B cell (primary cell): ENCODE results near the gene CDC5L. TPM values are rescaled to one million over a fixed set of nuclear protein-coding genes. Genes with fewer than 3 reads are reported as not detected.

Experiments used
- ATAC-seq: fragments of 200-7000 bp; cut with Tn5 transposase; one replicate; pipeline ENCODE4 v1.10.0; 2021; ENCODE audit warnings: low read depth, mild to moderate bottlenecking, moderate number of reproducible peaks, moderate library complexity
- CTCF ChIA-PET: fragments of 350-600 bp; sonication (Branson Sonifier 250); formaldehyde crosslinking; loops from one replicate; lab custom pipeline; 2021; ENCODE audit warnings: antibody characterized with exemption, inconsistent platforms; lab: Charles Lee
- POLR2A ChIA-PET: fragments of 350-600 bp; sonication (Branson Sonifier 250); formaldehyde crosslinking; loops from one replicate; lab custom pipeline; 2021; ENCODE audit warnings: antibody characterized with exemption; lab: Charles Lee
- DNase-seq: peaks from one replicate; pipeline ENCODE4 v3.0.0; 2013
- H2AFZ ChIP-seq: 2 replicates; pipeline ENCODE4 v1.6.1; 2012; ENCODE audit warnings: mild to moderate bottlenecking, low read depth, low read length; ENCODE audit not compliant: insufficient read depth, poor library complexity, severe bottlenecking
- H3K27ac ChIP-seq, 2 donors: 1 replicate in 1 of 2; 2 replicates in 1 of 2; pipeline ENCODE4 v1.5.1; 2012 to 2013; ENCODE audit warnings: low read length in 2 of 2, mild to moderate bottlenecking in 2 of 2, moderate library complexity in 1 of 2
- H3K27me3 ChIP-seq, 4 experiments: fragments of 200-600 bp in 1 of 4; sonication (generic) in 1 of 4; replicated peaks in 1 of 4; 1 replicate in 2 of 4; 2 replicates in 2 of 4; pipeline versions ENCODE4 v1.6.1 to v1.7.0; 2013 to 2016; ENCODE audit warnings: low read length in 3 of 4, mild to moderate bottlenecking in 2 of 4, mixed read lengths in 1 of 4, moderate library complexity in 1 of 4; ENCODE audit not compliant: insufficient read depth in 4 of 4, control insufficient read depth in 3 of 4; ENCODE audit errors: control extremely low read depth in 1 of 4
- H3K36me3 ChIP-seq, 2 experiments: replicated peaks in 1 of 2; 1 replicate in 1 of 2; 2 replicates in 1 of 2; pipeline versions ENCODE4 v1.6.1 to v1.7.1; 2013; ENCODE audit warnings: low read length in 1 of 2; ENCODE audit not compliant: insufficient read depth in 2 of 2, control insufficient read depth in 1 of 2; ENCODE audit errors: control extremely low read depth in 1 of 2, extremely low read depth in 1 of 2
- H3K4me1 ChIP-seq, 2 donors: fragments of 200-600 bp in 1 of 2; sonication (generic) in 1 of 2; 1 replicate in 1 of 2; 2 replicates in 1 of 2; pipeline versions ENCODE4 v1.5.1 to v1.6.1; 2013 to 2017; ENCODE audit warnings: low read length in 2 of 2; ENCODE audit not compliant: control insufficient read depth in 2 of 2, insufficient read depth in 2 of 2
- H3K4me2 ChIP-seq: replicated peaks from 2 replicates; pipeline ENCODE3; 2012; ENCODE audit warnings: mild to moderate bottlenecking, low read depth, low read length; ENCODE audit not compliant: poor library complexity, severe bottlenecking
- H3K4me3 ChIP-seq, 5 experiments: fragments of 200-600 bp in 1 of 5; sonication (generic) in 1 of 5; 1 replicate in 3 of 5; 2 replicates in 2 of 5; pipeline versions ENCODE4 v1.5.1 to v1.7.0; 2011 to 2016; ENCODE audit warnings: low read length in 4 of 5, mild to moderate bottlenecking in 4 of 5, low read depth in 2 of 5, control low read depth in 1 of 5, moderate library complexity in 1 of 5; ENCODE audit not compliant: insufficient read depth in 1 of 5; ENCODE audit errors: control extremely low read depth in 1 of 5, extremely low read depth in 1 of 5
- H3K79me2 ChIP-seq: fragments of 200-600 bp; sonication (generic); one replicate; pipeline ENCODE4 v1.6.0; 2016; ENCODE audit warnings: low read length; ENCODE audit not compliant: control insufficient read depth, insufficient read depth
- H3K9ac ChIP-seq: fragments of 200-600 bp; sonication (generic); 2 replicates; pipeline ENCODE4 v1.6.1; 2017; ENCODE audit warnings: mild to moderate bottlenecking, low read length, moderate library complexity
- H3K9me3 ChIP-seq, 3 donors: one replicate each; pipeline versions ENCODE4 v1.6.1 to v1.7.1; 2013; ENCODE audit warnings: low read length in 2 of 3; ENCODE audit not compliant: control insufficient read depth in 2 of 3, insufficient read depth in 1 of 3; ENCODE audit errors: control extremely low read depth in 1 of 3
- H4K20me1 ChIP-seq: 2 replicates; pipeline ENCODE4 v1.6.0; 2012; ENCODE audit warnings: mild to moderate bottlenecking, low read length; ENCODE audit not compliant: insufficient read depth, control insufficient read depth, poor library complexity, severe bottlenecking
- H3K27ac Mint-ChIP-seq: one replicate; pipeline ENCODE4 v1.8.0; 2021; ENCODE audit warnings: mixed read lengths
- H3K27me3 Mint-ChIP-seq: one replicate; pipeline ENCODE4 v1.8.0; 2021; ENCODE audit warnings: mixed read lengths
- H3K4me1 Mint-ChIP-seq: one replicate; pipeline ENCODE4 v1.8.0; 2021; ENCODE audit warnings: mixed read lengths
- H3K4me3 Mint-ChIP-seq: one replicate; pipeline ENCODE4 v1.8.0; 2021; ENCODE audit warnings: mixed read lengths
- H3K9me3 Mint-ChIP-seq: one replicate; pipeline ENCODE4 v1.8.0; 2022; ENCODE audit warnings: mixed read lengths; ENCODE audit not compliant: insufficient read depth
- CTCF ChIP-seq: fragments of 200-600 bp; IDR thresholded peaks from one replicate; pipeline ENCODE4 v1.8.0; 2022; ENCODE audit warnings: antibody characterized with exemption, mild to moderate bottlenecking
- EZH2 ChIP-seq: IDR thresholded peaks from 2 replicates; pipeline ENCODE4 v1.6.1; 2012; ENCODE audit warnings: borderline replicate concordance, low read depth, mild to moderate bottlenecking, moderate library complexity, low read length; ENCODE audit not compliant: insufficient read depth, poor library complexity, severe bottlenecking
- WGBS: methylation state at CpG from one replicate; pipeline ENCODE4 v1.1.5; 2013; ENCODE audit warnings: missing lambda C conversion rate; ENCODE audit not compliant: insufficient coverage; 5-methylcytosine and 5-hydroxymethylcytosine counted together
- intact Hi-C: fragments of 100-400 bp; cut with micrococcal nuclease; formaldehyde crosslinking; loops from one replicate; pipeline ENCODE4 v1.10.0; 2022
- polyA plus RNA-seq: library from polyadenylated mRNA; depleted of rRNA; stranded (reverse); fragments of >200 nt; gene quantifications from 2 replicates; pipeline ENCODE4 v1.2.3, GENCODE V29; 2012
- total RNA-seq, 2 donors: library from RNA; stranded (reverse); fragments of 120-200 nt in 1 of 2; gene quantifications; 1 replicate in 1 of 2; 2 replicates in 1 of 2; pipeline versions ENCODE4 v1.2.3 to v1.2.4, GENCODE V29; 2013 to 2022

CDC5L gene
- total and polyA plus RNA-seq, 2 donors (not counting 1 experiment from before 2014, with no cell fraction given), result 4.1 to 22.2 TPM

DNA sequence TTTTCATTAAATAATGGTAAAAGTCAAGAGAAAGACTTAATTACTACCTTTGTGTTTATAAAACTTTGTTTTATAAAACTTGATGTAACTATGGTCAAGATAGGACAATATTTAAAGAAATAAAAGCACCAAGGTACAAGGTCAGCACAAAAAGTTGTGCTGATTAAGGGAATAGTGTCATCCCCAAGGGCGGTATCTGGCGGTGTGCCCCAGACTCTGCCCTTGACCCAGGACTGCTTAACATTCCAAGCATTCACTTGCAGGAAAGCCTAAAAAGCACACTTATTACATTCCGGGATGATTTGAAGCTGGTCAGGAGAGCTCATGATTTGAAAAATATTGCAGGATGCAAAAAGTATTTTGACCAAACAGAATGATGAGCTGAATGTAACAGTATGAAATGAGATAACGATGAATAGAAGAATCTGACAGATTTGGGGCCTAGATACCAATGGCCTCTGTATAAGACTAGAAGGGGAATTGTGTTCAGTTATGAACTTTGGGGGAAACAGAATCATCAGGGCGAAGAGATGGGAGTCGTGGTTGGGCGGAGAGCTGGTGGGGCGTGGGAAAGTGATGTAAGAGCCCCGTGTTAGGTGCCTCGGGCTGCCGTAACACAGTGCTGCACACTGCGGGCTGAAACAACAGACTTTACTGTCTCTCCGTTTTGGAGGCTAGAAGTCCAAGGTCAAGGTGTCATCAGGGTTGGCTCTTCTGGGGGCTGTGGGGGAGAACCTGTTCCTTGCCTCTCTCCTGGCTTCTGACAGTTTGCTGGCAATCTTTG, 77.2 kb downstream of the CDC5L start:
- no peaks in the 10 kb centered on the region for H3K9me3 ChIP-seq
- H3K4me3 ChIP-seq, result no peak overlapping the region
- H3K4me1 Mint-ChIP-seq, result no peaks in the 10 kb centered on the region
- ChIA-PET CTCF (interaction anchor here (2.3 kb wide), 1 partner anchor 11 kb away, joined by 7 read pairs; no protein-coding TSS in a partner anchor), POLR2A (no interaction called here)
- ATAC-seq (no peak), DNase-seq (no peak)
- H3K9me3 Mint-ChIP-seq, result no peaks in the 10 kb centered on the region
- no peaks in the 10 kb centered on the region for H3K36me3 ChIP-seq
- H2AFZ ChIP-seq, result no peak overlapping the region
- no peaks in the 10 kb centered on the region for H4K20me1 ChIP-seq
- H3K27ac ChIP-seq, result no peak overlapping the region
- TF ChIP-seq EZH2, result no peak
- 51% methylated on average over 12 of the region's 13 CpGs for WGBS
- H3K4me3 Mint-ChIP-seq, result no peak overlapping the region
- intact Hi-C loops, result no loop called here
- H3K4me2 ChIP-seq, result no peak overlapping the region
- no peak overlapping the region for H3K9ac ChIP-seq
- H3K27me3 Mint-ChIP-seq, result peaks cover 12% of the 10 kb centered on the region
- no peaks in the 10 kb centered on the region for H3K79me2 ChIP-seq
- peaks cover 0 to 2% (median 0%) of the 10 kb centered on the region in 4 experiments for H3K27me3 ChIP-seq
- no peaks in the 10 kb centered on the region for H3K4me1 ChIP-seq
- no peak overlapping the region for H3K27ac Mint-ChIP-seq

DNA sequence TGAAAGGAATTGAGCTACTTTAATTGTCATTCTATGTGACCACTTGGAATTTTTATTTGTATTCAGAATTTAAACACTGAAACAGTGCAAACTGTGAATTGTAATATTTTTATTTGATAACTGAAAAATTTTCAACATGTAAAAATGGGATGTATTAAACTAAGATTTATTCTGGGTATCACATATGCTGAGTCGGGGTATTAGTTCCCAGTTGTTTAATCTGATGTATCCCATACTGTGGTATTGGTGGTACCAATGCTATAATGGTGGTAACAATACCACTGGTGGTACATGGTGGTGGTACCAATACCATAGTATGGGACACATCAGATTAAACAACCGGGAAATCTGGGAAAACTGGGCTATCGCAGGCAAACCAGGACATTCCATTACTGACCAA, 79.4 kb downstream of the CDC5L start:
- H3K4me2 ChIP-seq, result no peak overlapping the region
- no peaks in the 10 kb centered on the region for H3K9me3 Mint-ChIP-seq
- H4K20me1 ChIP-seq, result no peaks in the 10 kb centered on the region
- H3K27me3 Mint-ChIP-seq, result peaks cover 12% of the 10 kb centered on the region
- H3K79me2 ChIP-seq, result no peaks in the 10 kb centered on the region
- intact Hi-C loops, result no loop called here
- ChIA-PET POLR2A (no interaction called here), CTCF (interaction anchor here (1.4 kb wide), 1 partner anchor 9 kb away, joined by 4 read pairs; no protein-coding TSS in a partner anchor)
- TF ChIP-seq CTCF (no peak), EZH2 (no peak)
- no peak overlapping the region for H3K9ac ChIP-seq
- ATAC-seq (no peak), DNase-seq (no peak)
- no peak overlapping the region for H3K27ac Mint-ChIP-seq
- no peak overlapping the region for H3K27ac ChIP-seq
- no peaks in the 10 kb centered on the region for H3K4me1 Mint-ChIP-seq
- no peak overlapping the region for H3K4me3 ChIP-seq
- no peaks in the 10 kb centered on the region for H3K4me1 ChIP-seq
- 80% methylated on average over 1 of the region's 3 CpGs for WGBS
- no peaks in the 10 kb centered on the region for H3K9me3 ChIP-seq
- H3K36me3 ChIP-seq, result no peaks in the 10 kb centered on the region
- H3K27me3 ChIP-seq, result peaks cover 0 to 2% (median 0%) of the 10 kb centered on the region in 4 experiments
- no peak overlapping the region for H2AFZ ChIP-seq
- no peak overlapping the region for H3K4me3 Mint-ChIP-seq
